Measurements from ENCODE around the gene ANKRD13A.

Gene ANKRD13A

DNA sequence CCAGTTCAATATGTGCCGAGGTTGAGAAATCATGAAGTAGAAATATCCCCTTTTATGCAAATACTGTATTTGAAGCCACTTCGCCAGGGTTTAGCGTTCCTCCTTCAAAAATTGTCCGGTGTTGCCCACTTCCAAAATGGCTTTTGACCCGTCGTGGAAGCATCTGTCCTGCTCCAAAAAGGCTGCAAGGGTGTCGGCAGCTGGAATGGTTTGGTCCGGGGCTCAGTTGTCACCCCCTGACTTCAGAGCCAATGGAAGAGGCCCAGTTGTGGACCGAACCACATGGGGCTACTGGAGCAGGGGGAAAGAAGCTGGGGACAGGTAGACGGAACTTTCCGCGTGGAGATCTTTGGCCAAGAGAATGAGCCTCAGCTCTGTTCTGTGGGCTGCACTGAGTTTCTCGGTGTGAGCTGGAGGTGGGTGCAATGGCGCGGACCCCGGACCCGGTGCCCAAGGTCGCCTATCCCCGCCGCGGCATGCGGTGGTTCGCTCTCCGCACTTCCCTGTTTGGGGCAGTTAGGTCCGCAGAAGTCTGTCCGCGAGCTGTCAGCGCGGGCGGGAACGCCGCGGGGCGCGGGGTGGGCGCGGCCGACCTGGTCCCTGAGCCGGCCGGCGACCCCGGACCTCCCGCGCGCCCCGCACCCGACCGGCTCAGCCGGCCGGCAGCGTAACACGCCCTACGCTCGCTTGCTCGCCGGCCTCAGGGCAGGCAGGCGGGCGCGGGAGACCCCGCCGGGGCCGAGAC, at the start of gene ANKRD13A:
Gene ANKRD13A, plus strand, starts transcription at position 527 of the 745 bp plus-strand sequence. CDS start 259 bp downstream, outside the sequence.
- peak; percentile 48 for DNase-seq

DNA sequence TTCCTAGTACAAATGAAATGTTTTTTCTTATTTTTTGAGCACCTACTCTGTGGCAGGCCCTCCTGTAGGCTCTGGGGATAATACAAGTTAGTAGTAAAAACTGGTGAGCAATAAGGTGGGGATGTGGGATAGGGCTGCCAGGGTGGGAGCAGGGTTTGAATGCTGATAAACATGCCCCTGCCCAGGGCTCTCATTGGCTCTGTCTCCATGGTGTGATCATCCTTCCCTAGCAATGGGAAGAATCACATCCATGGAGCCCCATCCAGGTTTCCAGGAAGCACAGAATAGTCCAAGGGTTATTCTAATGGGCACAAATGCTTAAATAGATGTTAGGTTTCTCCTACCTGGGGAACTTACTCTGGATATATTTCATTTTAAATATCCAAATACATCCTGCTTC, 48.6 kb upstream of the ANKRD13A start:
- DNase-seq, result no peak

DNA sequence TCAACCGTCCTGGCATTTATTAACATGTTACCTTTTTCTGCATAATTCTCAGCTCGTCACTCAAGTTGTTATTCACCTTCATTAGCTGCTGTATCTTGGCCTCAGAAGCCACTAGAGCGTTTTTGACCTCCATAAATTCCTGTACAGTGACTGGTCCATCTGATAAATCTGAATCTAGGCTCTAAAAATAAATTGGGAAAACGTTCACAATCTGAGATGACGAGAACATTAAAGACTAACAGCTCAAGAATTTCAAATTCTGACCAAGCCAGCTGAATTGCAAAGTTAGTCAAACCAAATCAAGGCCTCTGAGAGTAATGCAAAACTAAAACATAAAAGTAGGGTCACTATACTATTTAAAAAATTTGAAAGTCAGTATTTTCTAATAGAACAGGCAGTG, 48.1 kb upstream of the ANKRD13A start:
- DNase-seq, result no peak

DNA sequence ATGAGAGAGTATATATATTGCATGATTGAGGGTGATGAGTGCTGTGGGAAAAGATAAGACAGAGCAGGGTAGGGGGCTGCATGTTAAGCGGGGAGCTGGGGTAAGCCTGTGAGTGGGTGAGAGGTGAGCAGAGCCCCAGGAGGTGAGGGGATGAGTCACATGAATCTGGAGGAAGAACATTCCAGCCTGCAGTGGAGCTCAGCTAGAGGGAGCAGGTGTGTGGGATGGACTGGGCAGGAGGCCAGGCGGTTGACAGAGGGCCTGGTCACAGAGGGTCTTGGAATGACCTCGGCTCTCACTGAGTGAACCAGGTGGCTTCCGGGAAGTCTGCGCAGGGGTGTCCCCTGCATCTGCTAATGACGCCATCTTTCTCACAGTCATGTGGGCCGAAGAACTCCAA, 47.5 kb upstream of the ANKRD13A start:
- DNase-seq, result no peak

DNA sequence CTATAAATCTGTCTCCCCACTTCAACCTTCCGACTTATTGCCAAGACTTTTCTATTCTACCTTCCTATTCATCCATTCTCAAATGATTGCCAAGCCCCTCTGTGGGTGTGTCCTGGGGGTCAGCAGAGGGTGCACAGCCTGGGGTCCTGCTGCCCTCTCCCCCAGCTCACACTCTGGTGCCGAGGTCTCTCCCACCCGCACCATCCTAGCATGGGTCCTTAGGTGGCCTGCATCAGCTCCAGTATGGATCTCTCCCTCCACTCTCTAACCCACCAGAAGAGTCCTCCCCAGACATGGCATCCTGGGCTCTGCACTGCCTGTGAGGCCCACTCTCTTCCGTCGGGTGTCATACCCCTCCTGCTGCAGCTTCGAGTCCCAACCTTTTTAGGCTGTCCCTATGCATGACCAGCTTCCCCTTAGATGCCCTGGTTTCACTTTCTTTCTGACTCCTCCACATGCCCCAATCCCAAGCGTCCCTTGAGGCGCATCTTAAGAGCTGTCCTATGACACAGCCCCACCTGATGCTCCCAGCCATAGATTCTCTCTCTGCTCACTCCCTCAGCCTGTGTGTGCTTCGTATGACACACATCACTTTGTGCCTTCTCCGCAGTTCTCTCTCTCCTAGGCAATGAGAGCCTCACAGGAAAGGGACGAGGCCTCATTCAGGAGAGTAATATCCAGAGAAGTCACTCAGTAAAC, 46.9 kb upstream of the ANKRD13A start:
- DNase-seq, result no peak

DNA sequence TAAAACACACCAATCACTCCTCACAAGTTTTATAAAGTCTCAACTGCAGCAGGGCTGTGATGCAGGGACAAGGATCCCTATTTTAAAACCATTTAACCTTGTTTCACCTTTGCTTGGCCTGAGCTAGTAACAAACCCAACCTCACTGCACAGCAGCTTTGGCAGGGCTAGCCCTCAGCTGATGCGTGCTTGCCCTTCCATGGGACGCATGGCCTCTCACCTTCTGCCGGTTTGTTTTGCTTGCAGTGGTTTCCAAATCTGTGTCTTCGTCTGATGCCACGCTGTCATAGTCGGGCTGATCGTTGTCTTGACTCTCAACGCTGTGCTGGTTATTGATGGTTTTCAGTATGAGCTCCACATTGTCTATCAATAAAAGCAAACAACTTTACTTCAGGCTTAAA, 46.4 kb upstream of the ANKRD13A start:
- no peak for DNase-seq

DNA sequence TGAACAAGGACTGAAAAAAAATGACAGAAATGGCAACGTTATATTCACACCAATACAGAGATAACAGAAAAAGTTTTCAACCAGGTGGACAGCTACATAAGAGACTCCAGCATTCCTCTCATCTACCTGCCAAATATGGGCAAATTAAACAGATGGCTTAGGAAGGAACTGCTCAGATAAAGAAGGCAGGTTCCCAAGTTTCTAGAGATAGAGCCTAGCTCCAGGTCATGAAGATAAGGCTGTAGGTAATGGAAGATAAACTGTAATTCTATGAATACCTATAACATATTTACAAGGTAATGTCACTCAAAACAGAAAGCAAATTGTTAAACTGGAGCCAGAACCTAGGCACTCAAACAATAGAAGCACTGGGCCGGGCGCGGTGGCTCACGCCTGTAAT, 45.6 kb upstream of the ANKRD13A start:
- no peak for DNase-seq

DNA sequence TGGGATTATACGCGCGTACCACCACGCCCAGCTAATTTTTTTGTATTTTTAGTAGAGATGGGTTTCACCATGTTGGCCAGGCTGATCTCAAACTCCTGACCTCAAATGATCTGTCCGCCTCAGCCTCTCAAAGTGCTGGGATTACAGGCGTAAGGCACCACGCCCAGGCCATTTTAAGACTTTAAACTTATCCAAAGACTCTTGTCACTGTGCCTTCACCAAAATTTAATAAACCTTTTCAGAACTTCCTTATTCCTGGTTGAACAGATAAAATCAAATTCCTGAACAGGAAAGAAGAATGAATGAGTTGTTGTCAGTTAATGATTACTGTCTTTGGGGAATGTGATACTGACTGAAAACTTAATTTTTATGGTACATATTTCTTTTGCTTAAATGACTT, 40.9 kb upstream of the ANKRD13A start:
- DNase-seq, result no peak

DNA sequence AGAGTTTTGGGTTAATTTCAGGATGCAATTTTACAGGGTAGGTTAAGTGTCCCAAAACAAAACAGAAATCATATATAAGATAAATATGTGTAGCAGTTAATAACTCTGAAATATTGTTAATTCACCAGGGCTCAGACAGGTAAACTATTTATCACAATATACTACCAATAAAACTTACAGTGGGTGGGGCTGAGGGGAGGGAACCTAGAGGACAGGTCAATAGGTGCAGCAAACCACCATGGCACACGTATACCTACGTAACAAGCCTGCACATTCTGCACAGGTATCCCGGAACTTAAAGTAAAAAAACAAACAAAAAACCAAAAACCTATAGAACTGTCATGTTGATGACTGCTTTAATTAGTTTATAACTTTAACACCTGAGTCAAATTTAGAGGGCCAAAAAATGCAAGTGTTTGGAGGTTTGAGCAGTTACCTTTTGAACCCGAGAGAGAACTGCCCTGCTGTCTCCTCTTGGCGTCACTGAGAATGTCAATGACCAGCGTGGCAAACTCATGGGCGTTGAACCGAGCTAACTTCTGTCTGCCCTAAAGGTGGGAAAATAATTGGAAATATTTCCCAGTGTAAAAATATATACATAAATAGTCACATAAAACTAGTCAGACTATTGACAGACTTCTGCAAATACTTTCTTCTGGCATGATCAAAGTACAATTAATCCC, 39.7 kb upstream of the ANKRD13A start:
- no peak for DNase-seq

DNA sequence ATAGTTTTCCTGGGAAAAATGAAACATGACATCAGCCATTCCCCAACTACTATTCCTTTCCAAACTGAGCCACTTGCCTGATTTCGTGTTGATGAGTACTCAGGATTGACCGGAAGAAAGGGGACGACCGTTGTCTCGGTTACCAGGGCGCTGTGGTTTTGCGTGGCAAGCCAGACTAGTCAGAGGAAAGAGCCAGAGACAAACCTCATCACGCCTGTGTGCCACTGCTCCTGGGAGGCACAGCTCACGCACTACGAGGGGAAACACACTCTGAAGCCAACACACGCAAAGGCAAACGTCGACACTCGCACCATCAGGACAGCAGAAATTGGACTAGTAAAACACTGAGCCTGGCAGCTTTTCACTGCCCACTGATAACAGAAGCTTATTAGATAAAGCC, 38.0 kb upstream of the ANKRD13A start:
- DNase-seq, result no peak

DNA sequence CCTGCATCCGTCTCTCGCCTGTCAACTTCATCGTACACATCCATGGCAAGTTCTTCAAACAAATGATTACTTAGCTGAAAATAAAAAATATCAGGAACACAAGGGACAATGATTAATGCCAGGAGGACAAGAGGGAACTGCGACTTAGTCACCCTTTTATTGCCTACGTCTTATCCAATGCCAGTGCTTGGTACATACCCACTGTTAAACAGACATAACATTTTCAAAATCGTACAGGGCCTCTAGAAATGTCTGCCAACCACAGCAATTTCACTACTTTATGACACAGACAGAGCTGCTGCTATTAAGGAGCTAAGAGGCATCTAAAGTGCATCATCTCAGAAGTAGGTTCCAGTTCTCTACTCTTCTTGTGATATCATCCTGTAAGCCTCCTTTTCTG, 37.6 kb upstream of the ANKRD13A start:
- no peak for DNase-seq

DNA sequence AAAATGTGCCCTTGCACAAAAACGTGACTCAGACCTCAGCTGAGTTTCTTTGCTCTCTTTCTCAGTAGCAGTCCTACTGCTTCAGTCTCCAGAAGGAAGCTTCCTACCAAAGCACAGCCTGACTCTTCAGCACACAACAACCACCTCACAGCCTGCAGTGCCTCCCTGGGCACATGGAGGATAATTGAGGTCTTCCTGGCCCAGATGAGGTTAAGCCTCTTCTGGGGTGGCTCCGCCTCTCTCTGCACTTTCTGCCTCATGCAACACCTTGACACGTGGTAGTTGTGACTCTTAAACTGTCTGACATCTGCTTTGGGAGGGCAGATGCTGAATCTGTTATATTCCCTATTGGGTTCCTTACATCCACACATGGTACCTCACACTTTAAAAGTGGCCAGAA, 36.8 kb upstream of the ANKRD13A start:
- no peak for DNase-seq

DNA sequence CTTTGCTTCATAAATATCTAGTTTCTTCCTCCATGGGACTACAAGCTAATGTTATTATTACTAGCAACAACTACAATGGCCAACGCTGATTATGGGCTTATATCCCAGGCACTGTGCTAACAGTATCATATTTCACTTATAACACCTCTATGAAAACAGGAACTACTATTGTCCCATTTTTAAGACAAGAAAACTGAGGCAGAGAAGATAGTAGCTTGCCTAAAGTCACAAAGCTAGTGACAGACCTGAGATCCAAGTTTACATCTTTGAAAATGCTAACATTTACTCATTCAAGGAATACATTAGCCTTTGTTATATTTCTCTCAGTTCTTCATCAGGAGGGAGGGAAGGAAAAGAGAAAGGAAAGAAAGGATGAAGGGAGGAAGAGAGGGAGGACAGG, 35.9 kb upstream of the ANKRD13A start:
- no peak for DNase-seq

DNA sequence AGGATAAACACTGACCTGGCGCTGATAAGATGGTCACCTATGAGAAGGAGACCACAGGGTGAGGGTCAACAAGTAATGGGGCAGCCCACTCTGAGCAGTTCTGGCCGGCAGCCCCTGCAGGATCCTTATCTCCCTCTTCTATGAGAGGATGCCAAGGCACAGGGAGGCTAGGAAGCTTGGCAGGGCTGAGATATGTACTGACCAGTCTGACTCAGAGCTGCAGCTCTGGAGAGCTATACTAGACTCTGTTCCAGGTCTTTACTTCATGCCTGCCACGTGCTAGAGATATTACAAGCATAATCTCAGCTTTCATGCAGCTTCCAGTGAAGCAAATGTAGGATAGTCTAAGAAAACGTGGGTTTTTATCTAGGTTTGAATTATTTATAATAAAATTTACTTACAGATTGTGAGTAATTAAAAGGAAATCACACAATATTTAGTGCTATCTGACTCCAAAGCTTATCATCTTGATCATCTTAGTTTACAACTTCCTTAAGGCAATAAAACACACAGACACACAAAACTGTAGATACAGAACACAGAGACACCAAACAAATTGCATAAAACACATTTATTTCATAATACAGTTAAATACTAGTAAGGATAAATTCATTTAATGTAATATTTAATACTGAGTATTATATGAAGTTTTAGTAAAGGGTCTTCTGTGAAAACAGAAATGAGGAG, 35.3 kb upstream of the ANKRD13A start:
- no peak for DNase-seq

DNA sequence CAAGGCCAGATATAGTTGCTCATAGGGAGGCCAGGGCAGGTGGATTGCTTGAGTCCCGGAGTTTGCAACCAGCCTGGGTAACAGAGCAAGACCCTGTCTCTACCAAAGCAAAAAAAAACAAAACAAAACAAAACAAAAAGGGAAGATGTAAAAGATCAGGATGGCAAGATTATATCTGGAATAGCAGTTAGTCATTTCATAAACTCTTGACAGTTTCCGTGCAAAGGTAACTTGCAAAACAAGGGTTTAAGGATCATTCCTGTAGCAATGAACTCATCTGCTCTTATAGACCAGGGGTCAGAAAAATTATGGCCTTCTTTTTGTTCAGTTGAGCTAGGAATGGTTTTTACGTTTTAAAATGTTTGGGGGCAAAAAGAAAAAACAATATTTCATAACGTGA, 32.7 kb upstream of the ANKRD13A start:
- DNase-seq, result no peak

DNA sequence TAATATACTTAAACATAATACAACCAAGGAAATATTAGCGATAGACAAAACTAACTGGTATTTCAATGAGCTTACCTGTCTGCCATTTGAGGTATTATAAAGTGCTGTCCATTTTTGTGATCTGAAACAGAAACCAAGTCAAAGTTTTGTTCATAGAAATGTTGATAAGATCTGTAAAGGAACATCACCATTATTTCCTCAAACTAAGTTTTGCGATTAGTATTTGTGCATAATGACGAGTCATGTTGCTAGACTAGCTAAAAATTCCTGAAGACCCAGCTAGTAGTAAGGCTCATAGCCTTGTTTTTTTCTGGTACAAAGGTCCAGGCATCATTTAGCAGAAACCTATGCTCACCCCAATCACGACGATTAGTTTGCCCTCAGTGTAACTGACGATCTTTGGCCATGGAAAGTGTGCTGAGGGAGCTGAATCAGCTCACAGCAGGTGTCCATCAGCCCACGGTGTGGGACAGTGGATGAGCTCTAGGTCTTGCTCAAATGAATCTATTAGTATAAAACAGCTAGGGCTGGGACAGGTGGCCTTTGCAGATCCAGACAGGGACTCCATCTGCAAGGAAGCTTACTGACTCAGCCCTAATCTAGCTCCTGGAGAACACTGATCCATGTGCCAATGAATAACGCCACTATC, 31.7 kb upstream of the ANKRD13A start:
- no peak for DNase-seq

DNA sequence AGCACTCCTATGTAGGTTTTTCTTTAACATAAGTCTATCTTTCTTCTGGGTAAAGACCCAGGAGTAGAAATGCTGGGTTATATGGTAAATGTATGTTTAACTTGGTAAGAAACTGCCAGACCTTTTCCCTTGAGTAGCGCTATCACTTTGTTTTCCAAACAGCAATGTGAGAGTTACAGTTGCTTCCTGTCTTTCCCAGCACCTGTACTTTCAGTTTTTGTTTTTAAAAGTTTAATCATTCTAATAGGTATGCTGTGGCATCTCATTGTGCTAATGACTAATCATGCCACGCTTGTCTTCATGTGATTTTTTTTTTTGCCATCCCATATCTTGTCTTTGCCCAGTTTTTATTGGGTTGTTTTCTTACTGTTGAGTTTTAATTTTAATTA, 31.2 kb upstream of the ANKRD13A start:
- no peak for DNase-seq

DNA sequence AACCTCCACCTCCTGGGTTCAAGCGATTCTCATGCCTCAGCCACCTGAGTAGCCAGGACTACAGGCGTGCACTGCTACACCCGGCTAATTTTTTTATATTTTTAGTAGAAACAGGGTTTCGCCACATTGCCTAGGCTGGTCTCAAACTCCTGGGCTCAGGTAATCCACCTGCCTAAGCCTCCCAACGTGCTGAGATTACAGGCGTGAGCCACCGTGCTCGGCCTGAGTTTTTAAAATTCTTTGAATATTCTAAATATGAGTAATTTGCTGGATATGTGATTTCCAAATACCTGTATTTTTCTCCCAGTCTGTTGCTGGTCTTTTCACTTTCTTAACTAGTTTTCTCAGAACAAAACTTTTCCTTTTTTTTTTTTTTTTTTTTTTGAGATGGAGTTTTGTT, 30.4 kb upstream of the ANKRD13A start:
- no peak for DNase-seq

DNA sequence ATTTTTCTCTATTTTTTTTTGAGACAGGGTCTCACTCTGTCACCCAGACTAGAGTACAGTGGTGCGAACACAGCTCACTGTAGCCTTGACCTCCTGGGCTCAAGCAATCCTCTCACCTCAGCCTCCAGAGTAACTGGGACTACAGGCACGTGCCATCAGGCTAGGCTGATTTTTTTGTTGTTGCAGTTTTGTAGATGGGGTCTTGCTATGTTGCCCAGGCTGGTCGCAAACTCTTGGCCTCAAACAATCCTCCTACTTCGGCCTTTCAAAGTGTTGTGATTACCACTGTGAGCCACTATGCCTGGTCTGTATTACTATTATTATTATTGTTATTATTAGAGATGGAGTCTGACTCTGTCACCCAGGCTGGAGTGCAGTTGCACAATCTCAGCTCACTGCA, 26.4 kb upstream of the ANKRD13A start:
- DNase-seq, result no peak

DNA sequence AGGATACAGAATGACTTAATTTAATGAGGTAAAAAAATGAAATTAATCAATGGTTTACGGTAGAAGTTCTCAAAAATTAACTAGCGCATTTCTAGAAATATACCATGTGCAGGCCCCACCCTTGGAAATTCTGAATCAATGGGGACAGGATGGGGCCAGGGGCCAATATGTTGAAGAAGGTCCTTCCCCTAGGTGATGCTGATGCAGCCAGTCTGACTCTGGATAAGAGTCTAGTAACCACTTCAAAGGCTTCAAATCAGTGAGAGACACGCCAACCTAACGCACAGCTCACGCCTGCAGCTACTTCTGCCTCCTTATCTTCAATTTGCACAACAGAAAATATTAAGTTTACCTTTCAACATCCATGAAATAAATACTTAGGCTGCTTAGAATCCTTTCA, 17.9 kb upstream of the ANKRD13A start:
- DNase-seq, result no peak

DNA sequence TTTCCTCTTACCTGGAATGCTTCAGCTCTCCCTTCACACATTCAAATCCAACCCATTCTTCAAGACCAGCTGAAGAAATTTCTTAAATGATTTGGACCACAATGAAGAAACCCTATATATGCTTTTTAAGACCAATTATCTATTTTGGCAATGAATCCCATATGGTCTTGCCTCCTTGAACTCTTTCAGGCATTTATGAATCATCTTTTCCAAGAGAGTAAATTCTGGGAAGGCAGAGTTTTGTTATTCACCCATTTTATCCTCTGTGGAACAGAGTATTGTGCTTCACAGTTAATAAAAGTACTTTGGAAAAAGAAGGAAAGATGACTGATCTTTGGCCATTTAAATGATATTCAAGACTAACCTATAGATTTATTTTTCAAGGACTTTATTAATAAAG, 17.0 kb upstream of the ANKRD13A start:
- no peak for DNase-seq

DNA sequence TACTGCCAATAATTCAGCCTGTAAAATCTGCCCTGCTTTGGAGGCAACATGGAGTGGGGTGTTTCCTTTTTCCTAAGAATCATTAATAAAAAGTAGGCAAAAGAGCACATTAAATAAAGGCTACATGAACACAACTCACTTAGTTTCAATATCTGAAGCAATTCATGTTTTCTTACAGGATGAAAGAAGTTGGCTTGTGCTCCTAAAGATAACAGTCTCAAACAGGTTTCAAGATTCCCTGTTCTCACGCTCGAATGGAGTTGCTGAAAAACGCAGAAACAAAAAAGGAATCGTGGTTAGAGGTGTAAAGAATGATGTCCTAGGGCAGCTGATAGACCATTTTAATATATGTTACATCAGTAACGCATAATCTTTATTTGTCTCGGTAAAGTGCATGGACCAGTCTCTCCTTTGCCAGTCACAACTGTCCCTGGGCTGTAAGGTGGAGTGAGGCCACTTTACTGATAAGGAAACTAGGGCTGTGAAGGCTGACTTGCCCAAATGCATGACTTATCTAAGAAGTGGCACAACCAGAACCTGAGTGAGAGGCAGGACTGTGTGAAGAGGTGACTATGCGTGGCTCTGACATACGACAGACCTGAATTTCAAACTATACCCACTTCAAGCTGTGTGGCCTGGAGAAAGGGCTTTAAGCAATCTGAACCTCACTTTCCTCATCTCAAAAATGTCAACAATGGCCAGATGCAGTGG, 15.6 kb upstream of the ANKRD13A start:
- DNase-seq, result no peak

Measured in NCI-H1694 treated with DMSO at 0.1 percent for 48 hours (cell line).